ENCODE data around the gene CASK. TPM values are rescaled to one million over a fixed set of nuclear protein-coding genes. Genes with fewer than 3 reads are reported as not detected.

Gene CASK
- total RNA-seq, 1 donor from 2014 or later = 41.0 TPM

GRCh38 chrX:41868392-41868977 lies 54.9 kb downstream of the CASK start:
- no peak for DNase-seq (ENCODE audit: extremely low spot score in 2 of 2)
- Histone ChIP-seq H3K36me3 (no peaks in the 10 kb centered on the region), H3K4me3 (no peak overlapping the region), H3K4me1 (no peaks in the 10 kb centered on the region), H3K9me3 (no peaks in the 10 kb centered on the region), H3K27ac (no peak overlapping the region), H3K27me3 (no peaks in the 10 kb centered on the region)
- intact Hi-C loops (cut with DNase I) = no loop called here
- TF ChIP-seq CTCF (IDR thresholded peaks at IDR 0.05) = no peak
- no peak for TF ChIP-seq POLR2AphosphoS5 (IDR thresholded peaks at IDR 0.05; ENCODE audit: insufficient read depth in 1 of 2, low read depth in 1 of 2)
- TF ChIP-seq POLR2A (IDR thresholded peaks at IDR 0.05) = no peak

GRCh38 chrX:41863343-41864203 lies 59.8 kb downstream of the CASK start:
- intact Hi-C loops (cut with DNase I) = no loop called here
- H3K9me3 ChIP-seq = no peaks in the 10 kb centered on the region
- H3K27me3 ChIP-seq = no peaks in the 10 kb centered on the region
- no peak for DNase-seq (ENCODE audit: extremely low spot score in 2 of 2)
- no peak overlapping the region for H3K4me3 ChIP-seq
- no peak overlapping the region for H3K27ac ChIP-seq
- TF ChIP-seq POLR2AphosphoS5 (IDR thresholded peaks at IDR 0.05; ENCODE audit: insufficient read depth in 1 of 2, low read depth in 1 of 2) (no peak), CTCF (IDR thresholded peaks at IDR 0.05) (no peak), POLR2A (IDR thresholded peaks at IDR 0.05) (no peak)
- no peaks in the 10 kb centered on the region for H3K36me3 ChIP-seq
- H3K4me1 ChIP-seq = no peaks in the 10 kb centered on the region

- no peaks in the 10 kb centered on the region for H3K27me3 ChIP-seq
- intact Hi-C loops (cut with DNase I) = no loop called here
- TF ChIP-seq POLR2AphosphoS5 (IDR thresholded peaks at IDR 0.05; ENCODE audit: insufficient read depth in 1 of 2, low read depth in 1 of 2) (no peak), POLR2A (IDR thresholded peaks at IDR 0.05) (no peak), CTCF (IDR thresholded peaks at IDR 0.05) (no peak)
- H3K27ac ChIP-seq = no peak overlapping the region
- no peaks in the 10 kb centered on the region for H3K4me1 ChIP-seq
- H3K36me3 ChIP-seq = no peaks in the 10 kb centered on the region
- no peak for DNase-seq (ENCODE audit: extremely low spot score in 2 of 2)
- H3K9me3 ChIP-seq = no peaks in the 10 kb centered on the region
- H3K4me3 ChIP-seq = no peak overlapping the region
These were observed 60.7 kb downstream of the CASK start for GRCh38 chrX:41862562-41863184.

GRCh38 chrX:41858161-41858775 lies 65.1 kb downstream of the CASK start:
- no peaks in the 10 kb centered on the region for H3K9me3 ChIP-seq
- no peak overlapping the region for H3K27ac ChIP-seq
- no peaks in the 10 kb centered on the region for H3K4me1 ChIP-seq
- H3K4me3 ChIP-seq = no peak overlapping the region
- DNase-seq (ENCODE audit: extremely low spot score in 2 of 2) = no peak
- no peaks in the 10 kb centered on the region for H3K36me3 ChIP-seq
- intact Hi-C loops (cut with DNase I) = no loop called here
- H3K27me3 ChIP-seq = no peaks in the 10 kb centered on the region
- TF ChIP-seq POLR2A (IDR thresholded peaks at IDR 0.05) (no peak), CTCF (IDR thresholded peaks at IDR 0.05) (no peak), POLR2AphosphoS5 (IDR thresholded peaks at IDR 0.05; ENCODE audit: insufficient read depth in 1 of 2, low read depth in 1 of 2) (no peak)
